Urothelium cell line (cell line): ENCODE measurements around the gene LGALS16.
"Not testable (repeated sequence)": the region's sequence is repeated elsewhere in the genome, so short reads cannot be mapped to it uniquely, and the experiment has no call there.

Experiments used
- DNase-seq: peaks from one replicate; pipeline ENCODE4 v3.0.0; 2011; ENCODE audit warnings: low spot score, mixed read lengths
- FAIRE-seq: peaks from 2 replicates; lab custom pipeline; 2011; peaks lifted over from hg19 to GRCh38; lab: Jason Lieb, UNC

Gene LGALS16

GRCh38 chr19:39676004-39676403, 20.3 kb downstream of the LGALS16 start:
- FAIRE-seq (no peak), DNase-seq (no peak)

- FAIRE-seq = no peak
- DNase-seq = peak; percentile 62
These were observed 22.5 kb downstream of the LGALS16 start for GRCh38 chr19:39677961-39678889.

GRCh38 chr19:39679056-39679790, 23.5 kb downstream of the LGALS16 start:
- FAIRE-seq (no peak), DNase-seq (no peak)

GRCh38 chr19:39679791-39680168, 24.1 kb downstream of the LGALS16 start:
- no peak for FAIRE-seq
- DNase-seq = no peak

- no peak for DNase-seq
- FAIRE-seq = no peak
These were observed 24.9 kb downstream of the LGALS16 start for GRCh38 chr19:39680593-39680992.

- FAIRE-seq = no peak
- no peak for DNase-seq
These were observed 25.7 kb downstream of the LGALS16 start for GRCh38 chr19:39681416-39681815.

GRCh38 chr19:39684267-39684666, 28.6 kb downstream of the LGALS16 start:
- peak; percentile 53 for DNase-seq
- FAIRE-seq = no peak

- DNase-seq (no peak), FAIRE-seq (no peak)
These were observed 31.0 kb downstream of the LGALS16 start for GRCh38 chr19:39686739-39687138.

GRCh38 chr19:39688637-39689036, 32.9 kb downstream of the LGALS16 start:
- FAIRE-seq, DNase-seq: not testable (repeated sequence)

- FAIRE-seq = no peak
These were observed 36.5 kb downstream of the LGALS16 start for GRCh38 chr19:39692166-39692565.

GRCh38 chr19:39692822-39693221, 37.1 kb downstream of the LGALS16 start:
- DNase-seq = no peak
- FAIRE-seq = no peak

More at GRCh38 chr19:39692166-39692565, 36.5 kb downstream of the LGALS16 start:
- DNase-seq = no peak

- no peak for FAIRE-seq
These were observed 40.0 kb downstream of the LGALS16 start for GRCh38 chr19:39695759-39696158.

GRCh38 chr19:39696387-39696786, 40.7 kb downstream of the LGALS16 start:
- FAIRE-seq (no peak), DNase-seq (peak; percentile 46)

More at GRCh38 chr19:39695759-39696158, 40.0 kb downstream of the LGALS16 start:
- no peak for DNase-seq

- no peak for FAIRE-seq
- DNase-seq = no peak
These were observed 42.8 kb downstream of the LGALS16 start for GRCh38 chr19:39698535-39698934.

- DNase-seq (no peak), FAIRE-seq (no peak)
These were observed 45.6 kb downstream of the LGALS16 start for GRCh38 chr19:39701291-39701690.

GRCh38 chr19:39704181-39705044, 48.7 kb downstream of the LGALS16 start, which contains the start of gene LGALS14:
TSS of gene LGALS14 (plus strand) at chr19:39704481. CDS start at chr19:39704529, 48 bp downstream.
- FAIRE-seq (no peak), DNase-seq (no peak)

- FAIRE-seq (no peak), DNase-seq (no peak)
These were observed 50.0 kb downstream of the LGALS16 start for GRCh38 chr19:39705578-39706188.

GRCh38 chr19:39708594-39708993, 52.9 kb downstream of the LGALS16 start:
- DNase-seq (no peak), FAIRE-seq (no peak)

GRCh38 chr19:39709026-39709872, 53.5 kb downstream of the LGALS16 start:
- DNase-seq (peak; percentile 25), FAIRE-seq (no peak)
